Stimulated activated CD8-positive, alpha-beta memory T cell treated with anti-CD3 and anti-CD28 coated beads, Interleukin-4, amount 100 ng/mL, for 48 hours (primary cell): ENCODE measurements around the gene SLC11A1.

ENCODE experiments used
- DNase-seq: peaks from one replicate; pipeline ENCODE4 v3.0.0-alpha.2; 2020

SLC11A1 gene

DNA sequence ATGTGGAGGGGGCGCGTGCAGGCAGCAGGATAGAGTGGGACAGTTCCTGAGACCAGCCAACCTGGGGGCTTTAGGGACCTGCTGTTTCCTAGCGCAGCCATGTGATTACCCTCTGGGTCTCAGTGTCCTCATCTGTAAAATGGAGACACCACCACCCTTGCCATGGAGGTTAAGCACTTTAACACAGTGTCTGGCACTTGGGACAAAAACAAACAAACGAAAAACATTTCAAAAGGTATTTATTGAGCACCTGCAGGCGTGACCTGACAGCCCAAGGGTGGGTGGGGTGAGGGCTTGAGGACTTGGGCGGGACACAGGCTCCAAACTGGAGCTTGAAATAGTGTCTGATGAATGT is 13.0 kb downstream of the SLC11A1 start:
- DNase-seq: no peak

DNA sequence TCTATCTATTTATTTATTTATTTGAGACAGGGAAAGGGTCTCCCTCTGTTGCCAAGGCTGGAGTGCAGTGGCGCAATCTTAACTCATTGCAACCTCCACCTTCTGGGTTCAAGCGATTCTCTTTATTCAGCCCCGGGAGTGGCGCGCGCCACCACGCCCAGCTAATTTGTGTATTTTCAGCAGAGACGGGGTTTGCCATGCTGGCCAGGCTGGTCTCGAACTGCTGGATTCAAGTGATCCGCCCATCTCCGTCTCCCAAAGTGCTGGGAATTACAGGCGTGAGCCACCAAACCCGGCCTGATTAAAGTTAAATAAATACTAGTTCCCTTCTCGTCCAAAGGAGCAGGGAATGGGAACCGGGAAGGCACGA is 13.4 kb downstream of the SLC11A1 start:
- no peak for DNase-seq

DNA sequence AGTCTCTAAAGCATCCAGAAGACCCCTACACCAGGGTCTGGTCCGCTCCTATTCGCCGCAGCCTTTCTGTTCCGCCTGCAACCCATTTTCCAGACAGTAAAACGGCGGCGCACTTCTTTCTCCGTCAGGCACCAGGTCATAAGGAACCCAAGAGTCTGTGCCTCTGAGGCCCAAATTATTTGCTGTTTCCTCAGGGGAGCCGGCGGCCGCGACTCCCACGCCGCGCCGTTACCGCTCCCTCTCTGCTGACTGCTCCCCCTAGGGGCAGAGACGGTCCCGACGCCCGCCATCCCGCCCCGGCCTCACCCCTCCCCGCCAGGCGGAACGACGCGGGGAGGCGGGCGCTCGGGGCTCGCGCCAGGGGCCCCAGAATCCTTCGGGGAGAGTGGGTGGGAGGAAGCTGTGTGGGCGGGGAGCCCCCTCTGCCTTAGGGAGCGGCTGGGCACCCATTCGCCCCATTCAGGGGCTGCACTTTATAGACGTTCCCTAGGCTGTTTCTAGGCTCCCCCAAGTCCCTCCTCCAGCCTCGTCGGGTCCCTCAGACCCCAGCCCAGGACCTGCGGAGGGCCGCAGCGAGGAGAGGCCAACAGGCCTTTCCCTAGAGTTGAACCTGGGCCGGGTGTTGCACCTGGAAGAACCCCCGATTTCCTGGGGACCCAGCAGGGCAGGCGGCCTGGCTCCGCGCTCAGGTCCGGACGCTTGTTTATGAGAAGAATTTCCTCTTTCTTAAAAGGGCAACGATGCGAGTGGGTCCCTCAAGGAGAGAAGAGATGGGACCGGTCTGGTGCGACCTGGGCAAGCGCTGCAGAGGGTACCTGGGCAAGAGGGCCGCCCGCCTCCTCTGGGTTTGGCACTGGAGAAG is 14.0 kb downstream of the SLC11A1 start:
- DNase-seq: peak; percentile 95

DNA sequence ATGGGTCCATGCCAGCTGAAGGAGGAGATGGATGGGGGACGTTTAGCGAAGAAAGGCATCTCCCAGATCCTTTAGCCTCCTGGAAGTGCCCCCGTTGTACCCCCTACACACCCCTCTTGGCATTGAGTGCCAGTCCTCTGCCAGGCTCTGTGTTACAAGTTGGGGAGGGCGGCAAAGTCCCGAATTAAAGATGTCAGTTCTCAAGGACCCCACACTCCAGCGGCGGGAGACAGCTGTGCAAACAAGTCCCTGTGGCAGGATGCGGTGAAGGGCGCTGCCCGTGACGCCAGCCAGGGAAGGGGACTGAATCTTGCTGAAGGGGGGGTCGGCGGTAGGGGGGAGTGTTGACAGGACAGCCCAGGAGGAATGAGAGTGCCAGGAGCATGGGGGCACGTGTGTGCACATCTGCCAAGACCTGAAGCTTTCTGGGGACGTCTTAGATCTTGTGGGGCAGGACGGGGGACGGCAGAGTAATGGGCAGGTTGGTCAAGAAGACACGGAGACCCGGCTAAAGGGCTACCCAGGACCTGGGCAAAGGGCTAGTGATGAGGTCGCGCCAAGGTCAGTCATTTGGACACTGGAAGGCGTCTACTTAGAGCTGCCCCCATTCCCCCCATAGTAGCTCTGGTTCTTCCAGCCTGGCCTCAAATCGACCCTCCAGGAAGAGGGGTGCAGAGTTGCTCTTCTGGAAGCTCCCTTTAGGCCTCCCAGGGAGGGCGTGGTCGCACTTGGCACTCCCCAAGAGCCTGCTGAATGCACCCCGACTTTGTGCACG is 14.8 kb downstream of the SLC11A1 start:
- peak; percentile 75 for DNase-seq

DNA sequence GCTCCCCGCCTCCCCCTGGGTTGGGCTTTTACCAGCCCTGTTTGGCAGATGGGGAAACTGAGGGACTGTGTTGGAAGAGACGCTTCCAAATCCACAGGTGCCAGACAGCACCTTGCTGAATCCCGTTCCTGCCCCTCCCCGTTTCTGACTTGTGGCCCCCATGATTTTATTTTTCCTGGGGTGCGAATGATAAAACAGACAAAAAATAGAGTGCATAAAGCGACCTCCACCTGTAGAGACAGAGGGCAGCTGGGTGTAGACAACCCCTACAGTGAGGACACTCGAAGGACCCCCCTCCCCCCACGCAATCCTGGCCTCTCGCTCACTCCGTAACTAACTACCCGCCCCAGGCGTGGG is 15.4 kb downstream of the SLC11A1 start:
- no peak for DNase-seq

DNA sequence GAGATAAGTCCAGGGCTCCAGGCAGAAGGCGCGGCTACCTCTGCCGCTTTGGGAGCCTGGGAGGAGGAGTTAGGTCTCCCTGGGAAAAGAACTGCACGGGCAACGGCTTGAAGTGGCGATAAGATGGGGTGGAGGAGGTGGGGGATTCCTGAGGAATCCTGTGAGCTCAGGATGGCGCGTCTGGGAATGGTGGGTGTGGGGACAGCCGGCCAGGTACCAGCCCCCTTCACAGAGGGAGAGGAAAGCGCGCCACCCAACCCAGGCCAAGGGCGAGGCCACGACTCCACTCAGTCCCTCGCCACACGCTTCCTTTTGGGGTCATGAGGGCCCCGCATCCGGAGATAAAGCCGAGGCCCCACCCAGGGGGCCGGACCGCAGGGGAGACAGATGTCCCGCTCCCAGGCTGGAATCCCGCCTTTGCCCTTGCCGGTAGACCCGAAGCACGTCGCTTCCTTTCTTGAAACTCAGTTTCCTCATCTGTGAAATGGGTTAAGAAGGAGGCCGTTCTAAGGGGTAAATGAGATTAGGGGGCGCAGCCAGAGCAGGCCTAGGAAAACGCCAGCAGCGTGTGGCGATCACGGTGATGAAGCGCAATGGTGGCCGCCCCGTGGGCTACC is 15.9 kb downstream of the SLC11A1 start:
- peak; percentile 77 for DNase-seq

DNA sequence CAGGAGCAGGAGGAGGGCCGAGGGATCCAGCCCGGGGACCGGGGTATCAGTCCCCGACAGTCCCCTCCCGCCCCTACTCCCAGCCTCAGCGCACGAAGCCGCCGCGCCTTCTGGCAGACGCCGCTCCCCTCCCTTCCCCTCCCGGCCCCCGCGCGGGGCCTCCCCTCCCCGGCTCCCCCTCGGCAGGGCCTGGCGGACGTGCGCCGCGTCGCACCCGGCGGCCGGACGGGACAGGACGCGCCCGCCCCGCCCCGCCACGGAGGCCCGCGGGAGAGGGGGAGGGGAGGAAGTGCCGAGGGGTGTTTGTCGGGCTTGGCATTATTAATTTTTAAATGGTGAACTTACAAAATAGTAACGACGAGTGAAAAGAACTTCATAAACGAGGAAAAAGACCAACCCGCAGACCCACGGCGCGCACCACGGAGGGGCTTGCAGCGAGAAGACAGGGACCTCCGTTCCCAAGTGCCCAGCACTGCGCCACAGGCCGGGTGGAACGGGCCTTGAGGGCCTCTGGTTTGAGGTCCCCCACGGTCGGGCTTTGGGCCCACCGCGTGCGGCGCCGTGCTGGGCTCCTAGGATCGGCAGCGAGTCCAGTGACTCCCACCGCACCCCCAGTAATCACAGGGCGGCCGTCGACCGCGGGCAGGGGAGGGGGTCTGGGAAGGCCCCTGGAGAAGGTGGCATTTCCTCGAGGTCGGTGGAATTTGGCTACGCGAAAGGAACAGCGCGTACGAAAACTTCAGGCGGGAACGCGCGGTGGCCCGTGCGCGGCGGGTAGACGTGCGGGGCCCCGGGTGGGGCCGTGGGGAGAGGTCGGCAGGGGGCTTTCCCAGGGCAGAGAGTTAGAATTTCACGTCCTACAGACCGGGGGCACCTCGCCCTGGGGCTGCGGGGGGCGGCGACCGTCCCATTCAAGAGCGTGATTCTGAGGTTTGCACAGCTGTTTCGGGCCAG is 16.6 kb downstream of the SLC11A1 start:
- DNase-seq: peak; percentile 75

DNA sequence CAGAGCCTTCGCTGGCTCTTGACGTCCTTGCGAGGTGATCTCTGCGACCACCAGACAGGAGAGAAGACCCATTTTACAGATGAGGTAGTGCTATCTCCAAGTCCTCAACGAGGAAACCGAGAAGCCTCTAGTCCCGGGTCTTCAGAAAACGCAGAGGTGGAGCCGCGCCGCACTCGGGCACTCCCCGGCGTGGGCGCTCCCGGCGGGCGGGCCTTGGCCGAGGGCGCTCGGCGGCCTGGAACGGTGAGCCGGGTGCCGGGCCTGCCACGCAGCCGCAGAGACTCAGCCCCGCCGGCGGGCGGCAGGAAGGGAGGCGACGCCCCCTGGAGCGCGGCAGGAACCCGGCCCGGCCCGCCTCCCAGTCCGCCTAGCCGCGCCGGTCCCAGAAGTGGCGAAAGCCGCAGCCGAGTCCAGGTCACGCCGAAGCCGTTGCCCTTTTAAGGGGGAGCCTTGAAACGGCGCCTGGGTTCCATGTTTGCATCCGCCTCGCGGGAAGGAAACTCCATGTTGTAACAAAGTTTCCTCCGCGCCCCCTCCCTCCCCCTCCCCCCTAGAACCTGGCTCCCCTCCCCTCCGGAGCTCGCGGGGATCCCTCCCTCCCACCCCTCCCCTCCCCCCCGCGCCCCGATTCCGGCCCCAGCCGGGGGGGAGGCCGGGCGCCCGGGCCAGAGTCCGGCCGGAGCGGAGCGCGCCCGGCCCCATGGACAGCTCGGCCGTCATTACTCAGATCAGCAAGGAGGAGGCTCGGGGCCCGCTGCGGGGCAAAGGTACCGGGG is 17.5 kb downstream of the SLC11A1 start, which contains the start of gene CTDSP1:
TSS of gene CTDSP1 (plus strand) at position 478 of the 776 bp plus-strand sequence. CDS start at position 701, 223 bp downstream.
- DNase-seq: peak; percentile 95

DNA sequence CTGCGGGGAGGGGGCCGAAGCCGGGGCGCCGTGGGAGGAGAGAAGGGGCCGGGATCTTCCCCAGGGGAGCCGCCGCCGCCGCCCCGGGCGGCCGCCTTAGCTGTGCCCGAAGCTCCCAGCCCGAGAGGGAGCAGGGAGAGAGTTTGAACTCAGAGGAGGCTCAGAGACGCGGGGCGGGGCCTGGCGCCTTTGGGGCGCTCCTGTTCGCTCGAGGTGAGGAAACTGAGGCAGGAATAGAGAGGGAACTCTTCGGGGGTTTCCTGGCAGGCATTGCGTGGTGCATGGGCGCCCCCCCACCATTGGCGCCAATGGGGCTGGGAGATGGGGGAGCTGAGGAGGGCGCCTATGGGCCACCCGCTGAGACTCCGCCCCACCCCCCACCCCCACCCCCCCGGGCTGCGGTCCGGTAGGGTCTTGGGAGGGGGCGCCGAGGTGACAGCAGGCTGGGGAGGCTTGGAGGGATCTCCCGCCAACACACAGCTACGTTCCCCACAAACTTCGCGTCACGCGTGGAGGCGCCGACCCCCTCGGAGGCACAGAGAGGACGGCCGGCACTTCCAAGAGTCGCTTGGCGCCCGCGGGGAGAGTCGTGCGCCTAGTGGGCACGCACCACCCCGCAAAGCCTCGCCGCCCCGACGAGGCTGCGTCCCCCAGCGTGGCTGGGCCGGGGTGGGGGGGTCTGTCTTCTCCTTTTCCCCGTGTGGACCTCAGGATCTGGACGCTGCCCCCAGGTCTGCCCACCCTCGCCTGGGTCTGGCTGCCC is 18.3 kb downstream of the SLC11A1 start:
- peak; percentile 57 for DNase-seq

DNA sequence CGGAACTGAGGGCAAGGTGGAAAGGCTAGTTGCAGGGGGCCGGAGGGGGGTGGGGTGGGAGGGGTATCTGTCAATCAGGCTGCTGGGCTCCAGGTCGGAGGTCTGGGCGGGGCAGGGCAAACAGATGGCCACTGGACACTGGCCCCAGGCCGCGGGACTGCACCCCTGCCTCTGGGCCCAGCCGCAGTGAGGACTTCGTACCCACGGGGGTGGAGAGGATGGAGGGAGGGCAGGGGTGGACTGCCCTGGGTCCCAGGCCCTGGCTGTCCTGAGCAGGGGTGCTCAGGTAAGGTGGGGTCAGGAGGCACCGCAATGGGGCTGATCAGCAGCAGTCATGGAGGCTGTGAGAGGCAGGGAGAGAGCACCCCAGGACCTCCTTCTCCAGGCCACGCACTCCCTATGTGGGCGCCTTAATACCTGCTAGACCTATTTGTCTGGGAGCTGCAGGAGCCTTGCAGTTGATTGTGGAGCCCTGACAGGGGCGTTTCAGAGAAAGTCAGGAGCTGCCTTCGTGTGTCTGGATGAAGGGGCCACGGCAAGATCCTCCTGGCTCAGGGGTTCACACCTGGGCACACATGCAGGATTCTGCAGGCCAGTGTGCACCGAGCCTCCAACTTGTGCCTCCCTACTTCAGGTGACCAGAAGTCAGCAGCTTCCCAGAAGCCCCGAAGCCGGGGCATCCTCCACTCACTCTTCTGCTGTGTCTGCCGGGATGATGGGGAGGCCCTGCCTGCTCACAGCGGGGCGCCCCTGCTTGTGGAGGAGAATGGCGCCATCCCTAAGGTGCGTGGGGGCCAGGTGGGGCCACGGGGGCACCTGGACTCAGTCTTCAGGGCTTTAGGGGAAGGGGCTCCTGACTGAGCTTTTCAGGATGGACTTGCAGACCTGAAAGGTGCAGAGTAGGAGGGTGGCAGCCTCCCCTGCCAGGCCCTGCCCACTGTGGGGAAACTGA is 19.1 kb downstream of the SLC11A1 start:
- DNase-seq: peak; percentile 32

DNA sequence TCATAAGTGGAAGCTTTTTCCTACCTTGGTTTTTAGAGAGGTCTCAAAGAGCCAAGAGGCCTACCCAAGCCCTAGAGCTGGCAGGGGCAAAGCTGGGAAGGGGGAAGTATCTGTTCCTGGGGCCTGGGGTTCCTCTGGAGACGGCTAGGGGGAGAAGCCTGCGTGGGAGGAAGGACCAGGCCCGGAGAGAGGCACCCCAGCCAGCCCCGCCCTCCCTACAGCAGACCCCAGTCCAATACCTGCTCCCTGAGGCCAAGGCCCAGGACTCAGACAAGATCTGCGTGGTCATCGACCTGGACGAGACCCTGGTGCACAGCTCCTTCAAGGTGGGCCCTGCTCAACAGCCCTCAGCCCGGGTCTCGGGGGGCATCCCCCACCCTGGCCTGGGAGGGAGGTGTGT is 19.8 kb downstream of the SLC11A1 start:
- no peak for DNase-seq

DNA sequence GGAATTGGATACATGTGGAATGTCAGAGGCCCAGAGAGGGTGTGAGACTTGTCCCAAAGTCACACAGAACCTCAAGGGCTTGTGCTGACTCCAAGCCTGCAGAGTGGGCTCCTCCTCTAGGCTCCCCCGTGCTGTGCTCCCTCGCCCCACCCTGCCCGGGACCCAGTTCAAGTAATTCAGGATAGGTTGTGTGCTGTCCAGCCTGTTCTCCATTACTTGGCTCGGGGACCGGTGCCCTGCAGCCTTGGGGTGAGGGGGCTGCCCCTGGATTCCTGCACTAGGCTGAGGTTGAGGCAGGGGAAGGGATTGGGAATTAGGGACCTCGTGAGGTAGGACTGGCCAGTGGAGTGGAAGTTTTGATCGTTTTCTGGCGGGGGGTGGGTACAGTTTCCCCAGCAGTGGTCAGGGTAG is 20.4 kb downstream of the SLC11A1 start:
- DNase-seq: no peak

DNA sequence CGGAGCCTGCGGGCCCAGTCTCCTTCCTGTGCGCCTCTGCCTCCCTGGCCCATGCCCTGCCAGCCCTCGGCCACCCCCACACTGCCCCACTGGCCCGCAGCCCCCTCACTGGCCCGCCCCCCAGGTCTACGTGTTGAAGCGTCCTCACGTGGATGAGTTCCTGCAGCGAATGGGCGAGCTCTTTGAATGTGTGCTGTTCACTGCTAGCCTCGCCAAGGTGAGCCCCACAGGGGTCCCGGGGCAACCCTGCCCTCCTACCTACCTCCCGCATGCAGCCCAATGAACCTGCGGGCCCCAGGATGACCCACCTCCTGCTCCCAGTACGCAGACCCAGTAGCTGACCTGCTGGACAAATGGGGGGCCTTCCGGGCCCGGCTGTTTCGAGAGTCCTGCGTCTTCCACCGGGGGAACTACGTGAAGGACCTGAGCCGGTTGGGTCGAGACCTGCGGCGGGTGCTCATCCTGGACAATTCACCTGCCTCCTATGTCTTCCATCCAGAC is 20.9 kb downstream of the SLC11A1 start:
- DNase-seq: no peak

DNA sequence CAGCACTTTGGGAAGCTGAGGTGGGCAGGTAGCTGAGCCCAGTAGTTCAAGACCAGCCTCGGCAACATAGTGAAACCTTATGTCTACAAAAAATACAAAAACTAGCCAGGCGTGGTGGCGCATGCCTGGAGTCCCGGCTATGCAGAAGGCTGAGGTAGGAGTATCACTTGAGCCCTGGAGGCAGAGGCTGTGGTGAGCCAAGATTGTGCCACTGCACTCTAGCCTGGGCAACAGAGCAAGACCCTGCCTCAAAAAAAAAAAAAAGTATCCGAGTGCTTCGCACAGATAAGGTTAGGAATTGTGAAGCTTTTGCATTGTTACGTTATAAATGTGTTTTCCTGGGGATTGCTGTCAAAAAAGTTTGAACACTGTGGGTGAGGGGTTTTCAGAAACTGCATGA is 21.7 kb downstream of the SLC11A1 start:
- DNase-seq: no peak

DNA sequence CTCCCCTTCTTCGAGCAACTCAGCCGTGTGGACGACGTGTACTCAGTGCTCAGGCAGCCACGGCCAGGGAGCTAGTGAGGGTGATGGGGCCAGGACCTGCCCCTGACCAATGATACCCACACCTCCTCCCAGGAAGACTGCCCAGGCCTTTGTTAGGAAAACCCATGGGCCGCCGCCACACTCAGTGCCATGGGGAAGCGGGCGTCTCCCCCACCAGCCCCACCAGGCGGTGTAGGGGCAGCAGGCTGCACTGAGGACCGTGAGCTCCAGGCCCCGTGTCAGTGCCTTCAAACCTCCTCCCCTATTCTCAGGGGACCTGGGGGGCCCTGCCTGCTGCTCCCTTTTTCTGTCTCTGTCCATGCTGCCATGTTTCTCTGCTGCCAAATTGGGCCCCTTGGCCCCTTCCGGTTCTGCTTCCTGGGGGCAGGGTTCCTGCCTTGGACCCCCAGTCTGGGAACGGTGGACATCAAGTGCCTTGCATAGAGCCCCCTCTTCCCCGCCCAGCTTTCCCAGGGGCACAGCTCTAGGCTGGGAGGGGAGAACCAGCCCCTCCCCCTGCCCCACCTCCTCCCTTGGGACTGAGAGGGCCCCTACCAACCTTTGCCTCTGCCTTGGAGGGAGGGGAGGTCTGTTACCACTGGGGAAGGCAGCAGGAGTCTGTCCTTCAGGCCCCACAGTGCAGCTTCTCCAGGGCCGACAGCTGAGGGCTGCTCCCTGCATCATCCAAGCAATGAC is 22.4 kb downstream of the SLC11A1 start:
- DNase-seq: peak; percentile 25

DNA sequence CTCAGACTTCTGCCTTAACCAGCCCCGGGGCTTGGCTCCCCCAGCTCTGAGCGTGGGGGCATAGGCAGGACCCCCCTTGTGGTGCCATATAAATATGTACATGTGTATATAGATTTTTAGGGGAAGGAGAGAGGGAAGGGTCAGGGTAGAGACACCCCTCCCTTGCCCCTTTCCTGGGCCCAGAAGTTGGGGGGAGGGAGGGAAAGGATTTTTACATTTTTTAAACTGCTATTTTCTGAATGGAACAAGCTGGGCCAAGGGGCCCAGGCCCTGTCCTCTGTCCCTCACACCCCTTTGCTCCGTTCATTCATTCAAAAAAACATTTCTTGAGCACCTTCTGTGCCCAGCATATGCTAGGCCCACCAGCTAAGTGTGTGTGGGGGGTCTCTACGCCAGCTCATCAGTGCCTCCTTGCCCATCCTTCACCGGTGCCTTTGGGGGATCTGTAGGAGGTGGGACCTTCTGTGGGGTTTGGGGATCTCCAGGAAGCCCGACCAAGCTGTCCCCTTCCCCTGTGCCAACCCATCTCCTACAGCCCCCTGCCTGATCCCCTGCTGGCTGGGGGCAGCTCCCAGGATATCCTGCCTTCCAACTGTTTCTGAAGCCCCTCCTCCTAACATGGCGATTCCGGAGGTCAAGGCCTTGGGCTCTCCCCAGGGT is 23.1 kb downstream of the SLC11A1 start:
- DNase-seq: no peak

DNA sequence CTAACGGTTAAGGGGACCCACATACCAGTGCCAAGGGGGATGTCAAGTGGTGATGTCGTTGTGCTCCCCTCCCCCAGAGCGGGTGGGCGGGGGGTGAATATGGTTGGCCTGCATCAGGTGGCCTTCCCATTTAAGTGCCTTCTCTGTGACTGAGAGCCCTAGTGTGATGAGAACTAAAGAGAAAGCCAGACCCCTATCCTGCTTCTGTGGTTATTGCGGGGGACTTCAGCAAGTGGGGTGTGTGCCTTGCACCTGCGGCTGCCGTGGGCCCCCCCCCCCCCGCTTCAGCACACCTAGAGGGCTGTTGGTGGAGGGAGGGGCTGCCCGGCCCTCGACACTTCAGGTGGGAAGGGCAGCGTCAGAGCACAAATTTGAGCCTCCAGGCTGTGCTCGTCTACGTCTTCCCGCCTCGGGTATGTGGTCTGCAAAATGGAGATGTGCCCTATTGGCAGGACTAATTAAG is 23.7 kb downstream of the SLC11A1 start:
- peak; percentile 45 for DNase-seq
